ENCODE measurements around the gene CHD1. TPM values are rescaled to one million over a fixed set of nuclear protein-coding genes. Genes with fewer than 3 reads are reported as not detected.

CHD1 gene
- total RNA-seq, 2 donors from 2014 or later: 29.1 to 47.3 TPM

DNA sequence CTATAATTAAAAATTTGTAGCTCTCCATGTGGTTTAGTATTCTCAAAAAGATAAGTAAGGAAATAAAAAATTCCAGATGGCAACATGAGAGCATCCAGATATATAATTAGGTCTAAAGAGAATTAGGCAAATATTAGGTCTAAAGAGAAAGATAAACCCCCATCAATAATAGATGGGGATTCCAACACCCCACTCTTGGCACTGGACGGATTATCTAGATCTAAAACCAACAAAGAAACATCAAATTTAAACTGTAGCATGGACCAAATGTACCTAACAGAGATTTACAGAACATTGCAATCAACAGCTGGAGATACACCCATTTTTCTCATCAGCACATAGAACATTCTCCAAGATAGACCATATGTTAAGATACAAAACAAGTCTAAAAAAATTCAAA is 123.7 kb downstream of the CHD1 start:
- H3K27me3 ChIP-seq: no peaks in the 10 kb centered on the region
- no peaks in the 10 kb centered on the region for H3K9me3 ChIP-seq
- TF ChIP-seq, protein P1, sequence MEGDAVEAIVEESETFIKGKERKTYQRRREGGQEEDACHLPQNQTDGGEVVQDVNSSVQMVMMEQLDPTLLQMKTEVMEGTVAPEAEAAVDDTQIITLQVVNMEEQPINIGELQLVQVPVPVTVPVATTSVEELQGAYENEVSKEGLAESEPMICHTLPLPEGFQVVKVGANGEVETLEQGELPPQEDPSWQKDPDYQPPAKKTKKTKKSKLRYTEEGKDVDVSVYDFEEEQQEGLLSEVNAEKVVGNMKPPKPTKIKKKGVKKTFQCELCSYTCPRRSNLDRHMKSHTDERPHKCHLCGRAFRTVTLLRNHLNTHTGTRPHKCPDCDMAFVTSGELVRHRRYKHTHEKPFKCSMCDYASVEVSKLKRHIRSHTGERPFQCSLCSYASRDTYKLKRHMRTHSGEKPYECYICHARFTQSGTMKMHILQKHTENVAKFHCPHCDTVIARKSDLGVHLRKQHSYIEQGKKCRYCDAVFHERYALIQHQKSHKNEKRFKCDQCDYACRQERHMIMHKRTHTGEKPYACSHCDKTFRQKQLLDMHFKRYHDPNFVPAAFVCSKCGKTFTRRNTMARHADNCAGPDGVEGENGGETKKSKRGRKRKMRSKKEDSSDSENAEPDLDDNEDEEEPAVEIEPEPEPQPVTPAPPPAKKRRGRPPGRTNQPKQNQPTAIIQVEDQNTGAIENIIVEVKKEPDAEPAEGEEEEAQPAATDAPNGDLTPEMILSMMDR (IDR thresholded peaks at IDR 0.05): no peak
- H3K36me3 ChIP-seq: no peaks in the 10 kb centered on the region
- no peaks in the 10 kb centered on the region for H3K4me1 ChIP-seq
- intact Hi-C loops (cut with DNase I): no loop called here
- H3K9ac ChIP-seq (ENCODE audit: low read depth in 2 of 2, low read length in 2 of 2): no peak overlapping the region
- DNase-seq: no peak
- no peak overlapping the region for H3K27ac ChIP-seq
- H3K4me3 ChIP-seq: no peak overlapping the region

- Histone ChIP-seq H3K4me3 (no peak overlapping the region), H3K9ac (ENCODE audit: low read depth in 2 of 2, low read length in 2 of 2) (no peak overlapping the region), H3K27ac (no peak overlapping the region), H3K36me3 (no peaks in the 10 kb centered on the region), H3K9me3 (no peaks in the 10 kb centered on the region), H3K27me3 (no peaks in the 10 kb centered on the region), H3K4me1 (no peaks in the 10 kb centered on the region)
- intact Hi-C loops (cut with DNase I): no loop called here
- no peak for DNase-seq
- TF ChIP-seq, protein P1 (IDR thresholded peaks at IDR 0.05): no peak
These were observed 124.7 kb downstream of the CHD1 start for GRCh38 chr5:98804066-98804465.

Other genes with a start within 250 kb of the CHD1 start
- 10 to 100 TPM; 67.7 to 69.6 TPM for gene RGMB, start 155.3 kb downstream of the CHD1 start, total RNA-seq